Fibroblast of gingiva (primary cell): Measurements from ENCODE around the gene IFNB1.

Experiments
- DNase-seq: peaks from one replicate; pipeline ENCODE4 v3.0.0-alpha.2; 2011; ENCODE audit warnings: low read depth

The IFNB1 gene

GRCh38 chr9:21077781-21078180, at the start of gene IFNB1:
Gene IFNB1 (minus strand): TSS chr9:21077942. CDS start chr9:21077869, 73 bp downstream.
- DNase-seq = no peak

- DNase-seq = no peak
These were observed 44.0 kb upstream of the IFNB1 start for GRCh38 chr9:21121595-21122251.

GRCh38 chr9:21121079-21121478, 43.3 kb upstream of the IFNB1 start:
- no peak for DNase-seq

GRCh38 chr9:21119093-21119770, 41.5 kb upstream of the IFNB1 start:
- DNase-seq = no peak

DNA sequence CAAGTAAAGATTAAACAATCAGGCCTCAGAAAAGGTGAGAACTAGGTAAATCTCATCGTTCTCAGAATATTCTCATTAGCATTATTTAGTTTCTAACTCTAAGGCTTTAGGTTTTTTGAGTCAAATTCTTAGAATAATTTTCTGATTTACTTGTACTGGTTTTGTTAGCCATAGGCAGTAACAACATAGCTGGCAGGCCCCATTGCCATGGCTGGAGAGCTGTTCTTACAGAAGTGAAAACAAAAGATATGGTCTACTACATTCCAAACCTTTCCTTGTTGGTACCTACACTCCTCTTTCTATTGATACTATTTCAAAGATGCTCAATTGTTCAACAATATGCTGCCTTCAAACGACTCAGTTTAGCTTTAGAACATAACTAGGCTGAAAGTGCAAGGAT, 36.6 kb upstream of the IFNB1 start:
- DNase-seq = no peak

- DNase-seq = peak; percentile 67
These were observed 33.2 kb upstream of the IFNB1 start for GRCh38 chr9:21110708-21111576.

- no peak for DNase-seq
These were observed 27.0 kb upstream of the IFNB1 start for GRCh38 chr9:21104787-21105186.

- DNase-seq = peak; percentile 15
These were observed 24.6 kb upstream of the IFNB1 start for GRCh38 chr9:21102305-21102704.

GRCh38 chr9:21097817-21098216, 20.1 kb upstream of the IFNB1 start:
- no peak for DNase-seq

DNA sequence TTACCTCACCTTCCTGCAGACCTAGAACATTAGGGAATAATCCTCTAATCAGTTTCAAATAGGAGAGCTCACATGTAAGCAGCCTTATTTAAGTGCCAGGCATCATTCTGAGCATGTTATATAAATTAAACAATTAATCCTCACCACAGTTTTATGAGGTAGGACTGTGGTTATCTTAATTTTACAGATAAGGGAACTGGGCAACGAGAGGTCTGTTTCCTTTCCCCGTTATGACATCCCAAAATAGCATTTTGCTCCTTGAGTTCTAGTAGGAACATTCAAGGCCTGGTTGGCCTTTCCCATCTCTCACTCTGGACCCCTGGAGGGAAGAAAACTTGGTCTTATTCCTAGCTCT, 19.1 kb upstream of the IFNB1 start:
- DNase-seq = no peak

- DNase-seq = peak; percentile 42
These were observed 18.6 kb upstream of the IFNB1 start for GRCh38 chr9:21096172-21096900.

GRCh38 chr9:21095561-21095960, 17.8 kb upstream of the IFNB1 start:
- no peak for DNase-seq

GRCh38 chr9:21086538-21086937, 8.8 kb upstream of the IFNB1 start:
- no peak for DNase-seq

GRCh38 chr9:21085005-21085404, 7.3 kb upstream of the IFNB1 start:
- no peak for DNase-seq

GRCh38 chr9:21084242-21084850, 6.6 kb upstream of the IFNB1 start:
- no peak for DNase-seq

GRCh38 chr9:21082671-21083070, 4.9 kb upstream of the IFNB1 start:
- DNase-seq = no peak

DNA sequence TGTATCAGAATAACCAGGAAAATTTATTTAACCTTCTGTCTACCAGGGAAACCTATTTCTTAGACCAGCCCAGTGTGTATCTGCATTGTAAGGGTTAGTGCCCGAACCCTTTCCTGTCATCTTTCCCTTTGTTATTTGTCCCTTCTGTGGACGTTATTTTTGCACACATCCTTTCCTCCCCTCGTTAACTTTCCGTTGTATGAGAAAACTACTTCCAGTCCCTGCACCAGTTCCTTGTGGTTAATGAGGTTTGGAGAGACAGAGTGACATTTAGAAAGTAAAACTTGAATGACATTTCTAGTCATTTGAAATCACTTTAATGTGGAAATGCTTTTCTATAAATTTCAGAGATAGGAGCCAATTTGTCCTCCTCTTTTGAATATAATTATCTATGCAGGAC, 4.3 kb upstream of the IFNB1 start:
- no peak for DNase-seq

- no peak for DNase-seq
These were observed 3.7 kb upstream of the IFNB1 start for GRCh38 chr9:21081451-21081850.

- no peak for DNase-seq
These were observed 3.1 kb upstream of the IFNB1 start for GRCh38 chr9:21080793-21081192.

- DNase-seq = no peak
These were observed 960 bp upstream of the IFNB1 start for GRCh38 chr9:21078702-21079101.

DNA sequence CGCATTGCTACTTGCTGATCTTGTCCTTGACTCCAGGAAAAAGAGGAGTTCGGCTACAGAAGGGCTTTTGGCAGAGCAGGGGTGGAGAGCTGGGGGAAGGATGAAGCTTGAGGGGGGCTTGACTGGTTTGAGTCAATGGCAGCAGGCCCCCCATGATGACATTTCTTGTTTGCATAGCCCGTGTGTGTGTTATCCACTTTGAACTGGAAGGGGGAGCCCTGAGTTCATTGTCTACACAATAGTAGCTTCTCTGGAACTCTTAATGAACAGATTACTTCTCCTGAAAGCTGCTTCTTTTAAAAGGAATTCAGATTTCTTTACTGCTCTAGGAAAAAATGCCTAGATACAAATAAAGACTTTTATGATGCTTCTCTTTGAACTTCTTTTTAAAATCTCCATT, 2.3 kb downstream of the IFNB1 start:
- DNase-seq = no peak

GRCh38 chr9:21070906-21071305, 6.8 kb downstream of the IFNB1 start:
- peak; percentile 15 for DNase-seq
